GM18951 (cell line): ENCODE data around the gene TIAM1.

ENCODE experiments used
- POLR2A ChIP-seq: IDR thresholded peaks from 4 replicates; pipeline ENCODE4 v1.6.1; 2011; ENCODE audit warnings: mild to moderate bottlenecking; ENCODE audit not compliant: insufficient read length, insufficient read depth; ENCODE audit errors: extremely low read depth
- in situ Hi-C: fragments of 300-500 bp; cut with MboI; formaldehyde crosslinking; loops from one replicate; pipeline ENCODE4 v1.12.0; 2022; ENCODE audit warnings: low sequenced_read_pairs, mixed read lengths, inconsistent platforms; ENCODE audit not compliant: unreplicated experiment

TIAM1 gene

DNA sequence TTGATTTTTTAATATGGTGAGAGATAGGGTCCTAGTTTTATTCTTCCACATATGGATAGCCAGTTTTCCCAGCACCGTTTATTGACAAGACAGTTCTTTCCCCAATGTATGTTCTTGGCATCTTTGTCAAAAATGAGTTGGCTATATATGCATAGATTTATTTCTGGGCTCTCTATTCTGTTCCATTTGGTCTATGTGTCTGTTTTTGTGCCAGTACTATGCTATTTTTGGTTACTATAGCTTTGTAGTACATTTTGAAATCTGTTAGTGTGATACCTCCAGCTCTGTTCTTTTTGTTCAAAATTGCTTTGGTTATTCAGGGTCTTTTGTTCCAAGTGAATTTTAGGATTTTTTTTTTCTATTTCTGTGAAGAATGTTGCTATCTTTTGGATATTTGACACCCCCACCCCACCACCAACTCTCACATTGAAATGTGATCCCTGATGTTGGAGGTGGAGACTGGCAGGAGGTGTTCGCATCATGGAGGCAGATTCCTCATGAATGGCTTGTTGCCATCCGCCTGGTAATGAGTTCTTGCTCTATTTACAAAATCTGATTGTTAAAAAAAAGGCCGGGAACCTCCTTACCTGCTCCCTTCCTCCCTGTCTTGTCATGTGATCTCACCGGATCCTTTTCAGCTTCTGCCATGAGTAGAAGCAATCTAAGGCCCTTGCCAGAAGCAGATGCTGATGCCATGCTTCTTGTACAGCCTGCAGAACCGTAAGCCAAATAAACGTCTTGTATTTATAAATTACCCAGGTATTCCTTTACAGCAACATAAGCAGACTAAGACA, 251.0 kb downstream of the TIAM1 start:
- TF ChIP-seq POLR2A: no peak
- in situ Hi-C loops: loop anchor here (10.0 kb wide), 1 partner anchor 512 kb away; no protein-coding TSS in a partner anchor

DNA sequence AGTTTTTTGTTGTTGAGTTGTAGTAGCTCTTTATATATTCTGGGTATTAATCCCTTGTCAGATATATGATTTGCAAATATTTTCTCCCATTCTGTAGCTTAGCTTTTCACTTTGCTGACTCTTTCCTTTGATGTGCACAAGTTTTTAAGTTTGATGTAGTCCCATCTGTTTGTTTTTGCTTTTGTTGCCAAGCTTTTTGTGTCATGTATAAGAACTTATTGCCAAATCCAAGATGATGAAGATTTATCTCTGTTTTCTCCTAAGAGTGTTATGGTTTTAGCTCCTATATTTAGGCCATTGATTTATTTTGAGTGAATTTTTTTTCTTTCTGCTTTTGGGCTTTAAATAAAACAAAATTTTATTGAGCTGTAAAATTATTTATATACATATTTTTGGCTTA, 253.7 kb downstream of the TIAM1 start:
- in situ Hi-C loops: loop anchor here (10.0 kb wide), 1 partner anchor 514 kb away; no protein-coding TSS in a partner anchor
- no peak for TF ChIP-seq POLR2A

DNA sequence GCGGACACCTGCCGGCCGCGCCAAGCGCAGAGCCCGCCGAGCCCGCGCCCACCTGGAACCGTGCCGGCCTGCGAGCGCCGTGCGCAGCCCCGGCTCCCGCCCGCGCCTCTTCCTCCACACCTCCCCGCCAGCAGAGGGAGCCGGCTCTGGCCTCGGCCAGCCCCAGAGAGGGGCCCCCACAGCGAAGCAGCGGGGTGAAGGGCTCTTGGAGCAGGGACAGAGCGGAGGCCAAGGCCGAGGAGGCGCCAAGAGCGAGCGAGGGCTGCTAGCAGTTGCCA, 255.6 kb downstream of the TIAM1 start:
- in situ Hi-C loops: loop anchor here (10.0 kb wide), 1 partner anchor 254 kb away; no protein-coding TSS in a partner anchor
- no peak for TF ChIP-seq POLR2A

DNA sequence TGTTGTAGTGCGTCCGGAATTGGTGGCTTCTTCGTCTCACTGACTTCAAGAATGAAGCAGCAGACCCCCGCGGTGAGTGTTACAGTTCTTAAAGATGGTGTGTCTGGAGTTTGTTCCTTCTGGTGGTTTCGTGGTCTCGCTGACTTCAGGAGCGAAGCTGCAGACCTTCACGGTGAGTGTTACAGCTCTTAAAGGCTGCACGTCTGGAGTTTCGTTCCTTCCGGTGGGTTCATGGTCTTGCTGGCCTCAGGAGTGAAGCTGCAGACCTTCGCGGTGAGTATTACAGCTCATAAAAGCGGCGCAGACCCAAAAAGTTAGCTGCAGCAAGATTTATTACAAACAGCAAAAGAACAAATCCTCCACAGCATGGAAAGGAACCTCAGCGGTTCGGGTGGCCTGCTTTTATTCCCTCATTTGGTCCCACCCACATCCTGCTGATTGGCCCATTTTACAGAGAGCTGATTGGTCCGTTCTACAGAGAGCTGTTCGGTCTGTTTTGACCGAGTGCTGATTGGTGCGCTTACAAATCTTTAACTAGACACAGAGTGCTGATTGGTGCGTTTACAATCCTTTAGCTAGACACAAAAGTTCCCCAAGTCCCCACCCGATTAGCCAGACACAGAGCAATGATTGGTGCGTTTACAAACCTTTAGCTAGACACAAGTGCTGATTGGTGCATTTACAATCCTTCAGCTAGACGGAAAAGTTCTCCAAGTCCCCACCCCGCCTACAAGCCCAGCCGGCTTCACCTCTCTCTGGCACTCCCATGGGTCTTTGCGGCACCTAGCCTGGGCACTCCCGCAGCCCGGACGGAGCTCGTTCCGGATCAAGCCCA, 256.2 kb downstream of the TIAM1 start:
- TF ChIP-seq POLR2A: no peak
- in situ Hi-C loops: loop anchor here (10.0 kb wide), 1 partner anchor 253 kb away; no protein-coding TSS in a partner anchor

GRCh38 chr21:31084689-31085088, 259.4 kb downstream of the TIAM1 start:
- in situ Hi-C loops: loop anchor here (10.0 kb wide), 1 partner anchor 250 kb away; no protein-coding TSS in a partner anchor
- TF ChIP-seq POLR2A: no peak

DNA sequence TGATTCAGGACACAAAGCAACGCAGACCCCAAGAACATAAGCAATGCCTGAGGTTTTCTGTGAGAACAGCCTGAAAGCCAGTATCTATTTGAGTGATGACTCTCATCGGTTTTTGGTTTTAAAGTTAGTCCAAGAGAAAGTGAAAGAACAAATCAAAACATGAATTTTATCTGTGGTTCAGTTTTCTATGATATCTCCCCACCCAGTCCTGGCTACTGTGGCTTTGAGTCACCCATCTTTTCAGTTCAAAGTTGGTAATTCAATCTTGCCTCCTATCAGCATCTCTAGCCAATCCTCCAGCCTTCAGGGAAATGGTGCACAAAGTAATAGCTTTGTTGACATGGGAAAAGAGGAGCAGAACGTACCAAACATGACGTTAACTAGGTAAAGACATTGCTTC, 265.3 kb downstream of the TIAM1 start:
- no peak for TF ChIP-seq POLR2A
- in situ Hi-C loops: no loop called here

DNA sequence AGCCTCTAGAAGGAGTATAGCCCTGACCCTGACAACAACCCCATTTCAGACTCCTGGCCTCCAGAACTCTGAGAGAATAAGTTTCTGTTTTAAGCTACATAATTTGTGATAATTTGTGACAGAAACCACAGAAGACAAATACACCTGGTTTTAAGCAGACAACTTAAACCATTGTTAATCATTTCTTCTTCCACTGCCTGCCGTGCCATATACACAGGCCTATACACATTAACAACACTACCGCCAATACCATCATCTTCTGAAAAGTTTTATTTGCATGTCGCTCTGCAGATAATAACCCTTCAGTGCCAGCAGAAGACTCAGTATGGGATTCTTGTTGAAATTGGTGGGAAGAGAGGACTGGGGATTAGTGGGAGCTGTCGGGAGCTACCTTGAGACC, 265.8 kb downstream of the TIAM1 start:
- in situ Hi-C loops: no loop called here
- TF ChIP-seq POLR2A: no peak

DNA sequence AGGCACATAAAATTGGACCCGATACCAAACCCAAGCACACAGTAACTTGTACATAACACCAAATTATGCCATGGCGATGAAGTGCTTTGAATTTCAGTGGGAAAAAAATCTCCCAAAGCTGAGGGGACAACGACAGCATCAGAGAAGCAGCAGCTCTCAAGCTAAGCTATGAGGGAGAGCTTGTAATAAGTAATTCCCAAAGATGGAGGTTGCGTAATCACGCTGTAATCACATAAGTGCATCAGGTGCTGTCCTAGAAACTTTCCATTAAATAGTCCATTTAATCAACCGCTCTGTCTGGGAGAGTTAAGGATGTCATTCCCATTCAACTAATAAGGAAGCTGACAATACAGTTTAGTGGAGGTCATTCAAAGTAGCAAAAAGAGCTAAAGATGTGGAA, 268.2 kb downstream of the TIAM1 start:
- in situ Hi-C loops: no loop called here
- no peak for TF ChIP-seq POLR2A

DNA sequence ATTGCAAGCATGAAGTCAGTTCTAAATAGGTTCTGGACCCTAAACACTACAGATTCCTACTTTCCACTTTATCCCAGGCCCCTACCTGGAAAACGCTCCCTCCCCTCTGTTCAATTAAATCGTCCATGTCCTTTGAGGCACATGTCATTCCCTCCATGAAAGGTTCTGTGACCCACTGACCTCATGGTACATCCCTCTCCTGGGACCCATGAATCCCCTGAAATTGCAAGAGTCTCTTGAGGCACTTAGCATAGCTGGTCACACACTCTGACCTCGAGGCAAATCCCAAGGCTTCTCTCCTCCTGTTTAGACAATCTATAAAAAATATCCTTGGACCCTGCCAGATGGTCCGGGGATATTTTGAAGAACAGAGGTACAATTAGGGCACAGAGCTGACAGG, 271.5 kb downstream of the TIAM1 start:
- in situ Hi-C loops: no loop called here
- TF ChIP-seq POLR2A: no peak
